Right renal pelvis (tissue), 4 donors: ENCODE measurements around the gene SMAD7. TPM values are rescaled to one million over a fixed set of nuclear protein-coding genes. Genes with fewer than 3 reads are reported as not detected.

Experiments
- DNase-seq, 4 donors: peaks; one replicate each; pipeline ENCODE4 v3.0.0-alpha.2; 2013; ENCODE audit warnings: low read depth in 4 of 4, low spot score in 3 of 4, missing footprints in 1 of 4
- polyA plus RNA-seq, 4 donors: library from polyadenylated mRNA; unstranded; fragments of 120-200 nt; gene quantifications; one replicate each; pipeline ENCODE4 v1.2.1, GENCODE V29; 2013; ENCODE audit not compliant: insufficient read length in 4 of 4

The SMAD7 gene
- polyA plus RNA-seq, 4 donors, result 66.6 to 73.8 (median 69.0) TPM

GRCh38 chr18:48947560-48947959, 3.2 kb downstream of the SMAD7 start:
- DNase-seq, result no peak

- no peak for DNase-seq
Observed at GRCh38 chr18:48947092-48947491, 3.7 kb downstream of the SMAD7 start.

- DNase-seq, result no peak
Observed at GRCh38 chr18:48946329-48946835, 4.4 kb downstream of the SMAD7 start.

GRCh38 chr18:48945953-48946217, 4.9 kb downstream of the SMAD7 start:
- DNase-seq, result no peak

GRCh38 chr18:48944634-48945033, 6.1 kb downstream of the SMAD7 start:
- no peak for DNase-seq

GRCh38 chr18:48943736-48944527, 6.8 kb downstream of the SMAD7 start:
- DNase-seq, result no peak

GRCh38 chr18:48943333-48943732, 7.4 kb downstream of the SMAD7 start:
- DNase-seq, result no peak

- DNase-seq, result peak in 1 of 4 donors; percentile 83
Observed at GRCh38 chr18:48942554-48943261, 8.1 kb downstream of the SMAD7 start.

- no peak for DNase-seq
Observed at GRCh38 chr18:48942086-48942485, 8.7 kb downstream of the SMAD7 start.

- DNase-seq, result no peak
Observed at GRCh38 chr18:48941672-48942071, 9.1 kb downstream of the SMAD7 start.

- no peak for DNase-seq
Observed at GRCh38 chr18:48940854-48941611, 9.7 kb downstream of the SMAD7 start.

GRCh38 chr18:48939205-48940097, 11.3 kb downstream of the SMAD7 start:
- no peak for DNase-seq

- no peak for DNase-seq
Observed at GRCh38 chr18:48938827-48939204, 11.9 kb downstream of the SMAD7 start.

GRCh38 chr18:48937869-48938750, 12.7 kb downstream of the SMAD7 start:
- no peak for DNase-seq

GRCh38 chr18:48935433-48935774, 15.4 kb downstream of the SMAD7 start:
- DNase-seq, result no peak

GRCh38 chr18:48934723-48935432, 15.9 kb downstream of the SMAD7 start:
- no peak for DNase-seq

GRCh38 chr18:48934415-48934722, 16.4 kb downstream of the SMAD7 start:
- DNase-seq, result no peak

GRCh38 chr18:48933578-48934414, 17.0 kb downstream of the SMAD7 start:
- no peak for DNase-seq
